ENCODE measurements around the gene HCN3.
"Not testable (repeated sequence)": the region's sequence is repeated elsewhere in the genome, so short reads cannot be mapped to it uniquely, and the experiment has no call there.

HCN3 gene

GRCh38 chr1:155284476-155284875, 7.2 kb downstream of the HCN3 start:
- DNase-seq (ENCODE audit: low read depth, low spot score), result no peak

GRCh38 chr1:155285063-155285462, 7.8 kb downstream of the HCN3 start:
- no peak for DNase-seq (ENCODE audit: low read depth, low spot score)

- no peak for DNase-seq (ENCODE audit: low read depth, low spot score)
These were observed 8.4 kb downstream of the HCN3 start for GRCh38 chr1:155285631-155286044.

- DNase-seq (ENCODE audit: low read depth, low spot score), result no peak
These were observed 9.3 kb downstream of the HCN3 start for GRCh38 chr1:155286544-155286943.

- DNase-seq (ENCODE audit: low read depth, low spot score), result no peak
These were observed 10.8 kb downstream of the HCN3 start for GRCh38 chr1:155287987-155288543.

- not testable (repeated sequence) for DNase-seq (ENCODE audit: low read depth, low spot score)
These were observed 13.7 kb downstream of the HCN3 start for GRCh38 chr1:155291006-155291405.

- DNase-seq (ENCODE audit: low read depth, low spot score), result no peak
These were observed 16.0 kb downstream of the HCN3 start for GRCh38 chr1:155293086-155293749.

GRCh38 chr1:155294520-155295182, 17.4 kb downstream of the HCN3 start:
- DNase-seq (ENCODE audit: low read depth, low spot score), result no peak

- DNase-seq (ENCODE audit: low read depth, low spot score), result no peak
These were observed 18.1 kb downstream of the HCN3 start for GRCh38 chr1:155295183-155295941.

- no peak for DNase-seq (ENCODE audit: low read depth, low spot score)
These were observed 18.6 kb downstream of the HCN3 start for GRCh38 chr1:155295942-155296267.

- DNase-seq (ENCODE audit: low read depth, low spot score), result no peak
These were observed 19.4 kb downstream of the HCN3 start for GRCh38 chr1:155296661-155297060.

- DNase-seq (ENCODE audit: low read depth, low spot score), result no peak
These were observed 20.1 kb downstream of the HCN3 start for GRCh38 chr1:155297384-155297783.

GRCh38 chr1:155300024-155300423, 22.8 kb downstream of the HCN3 start:
- DNase-seq (ENCODE audit: low read depth, low spot score), result no peak

GRCh38 chr1:155300553-155301329, 23.5 kb downstream of the HCN3 start:
- no peak for DNase-seq (ENCODE audit: low read depth, low spot score)

- DNase-seq (ENCODE audit: low read depth, low spot score), result no peak
These were observed 24.1 kb downstream of the HCN3 start, which contains the start of gene PKLR for GRCh38 chr1:155301342-155301841. Gene PKLR (minus strand): TSS chr1:155301438. CDS start chr1:155301395, 43 bp downstream.

- DNase-seq (ENCODE audit: low read depth, low spot score), result no peak
These were observed 27.3 kb downstream of the HCN3 start for GRCh38 chr1:155304558-155305063.

- DNase-seq (ENCODE audit: low read depth, low spot score), result no peak
These were observed 28.7 kb downstream of the HCN3 start for GRCh38 chr1:155305881-155306391.

- DNase-seq (ENCODE audit: low read depth, low spot score), result no peak
These were observed 30.0 kb downstream of the HCN3 start for GRCh38 chr1:155307247-155307740.

GRCh38 chr1:155308493-155309422, 31.5 kb downstream of the HCN3 start, which contains the start of gene FDPS:
Gene FDPS (plus strand): TSS chr1:155308866. CDS start chr1:155309790, 924 bp downstream.
- DNase-seq (ENCODE audit: low read depth, low spot score), result peak; percentile 97

Data from smooth muscle cell of the brain vasculature (primary cell).